ENCODE results near the gene KCNE5.
"Not testable (repeated sequence)": the region's sequence is repeated elsewhere in the genome, so short reads cannot be mapped to it uniquely, and the experiment has no call there.

KCNE5 gene

GRCh38 chrX:109624641-109625616, at the start of gene KCNE5:
TSS of gene KCNE5 (minus strand) at chrX:109625172. CDS start at chrX:109625020, 152 bp downstream.
- DNase-seq = no peak

- DNase-seq = no peak
Measured at GRCh38 chrX:109672239-109672638, 47.3 kb upstream of the KCNE5 start.

GRCh38 chrX:109671170-109671569, 46.2 kb upstream of the KCNE5 start:
- DNase-seq = not testable (repeated sequence)

GRCh38 chrX:109667986-109668385, 43.0 kb upstream of the KCNE5 start:
- DNase-seq = no peak

- DNase-seq = no peak
Measured at GRCh38 chrX:109660435-109661143, 35.6 kb upstream of the KCNE5 start.

- DNase-seq = no peak
Measured at GRCh38 chrX:109658391-109658790, 33.4 kb upstream of the KCNE5 start.

GRCh38 chrX:109657364-109657763, 32.4 kb upstream of the KCNE5 start:
- DNase-seq = not testable (repeated sequence)

- DNase-seq = no peak
Measured at GRCh38 chrX:109656774-109657173, 31.8 kb upstream of the KCNE5 start.

- no peak for DNase-seq
Measured at GRCh38 chrX:109655502-109656201, 30.7 kb upstream of the KCNE5 start.

- no peak for DNase-seq
Measured at GRCh38 chrX:109654516-109655109, 29.6 kb upstream of the KCNE5 start.

GRCh38 chrX:109644671-109645070, 19.7 kb upstream of the KCNE5 start:
- not testable (repeated sequence) for DNase-seq

GRCh38 chrX:109643687-109644086, 18.7 kb upstream of the KCNE5 start:
- no peak for DNase-seq

- no peak for DNase-seq
Measured at GRCh38 chrX:109638158-109638557, 13.2 kb upstream of the KCNE5 start.

GRCh38 chrX:109637477-109637876, 12.5 kb upstream of the KCNE5 start:
- not testable (repeated sequence) for DNase-seq

GRCh38 chrX:109635146-109635545, 10.2 kb upstream of the KCNE5 start:
- no peak for DNase-seq

- no peak for DNase-seq
Measured at GRCh38 chrX:109632906-109633504, 8.0 kb upstream of the KCNE5 start.

- DNase-seq = no peak
Measured at GRCh38 chrX:109629310-109629709, 4.3 kb upstream of the KCNE5 start.

GRCh38 chrX:109626637-109627036, 1.7 kb upstream of the KCNE5 start:
- no peak for DNase-seq

GRCh38 chrX:109623997-109624396, 975 bp downstream of the KCNE5 start:
- no peak for DNase-seq

GRCh38 chrX:109622270-109622669, 2.7 kb downstream of the KCNE5 start:
- no peak for DNase-seq

- no peak for DNase-seq
Measured at GRCh38 chrX:109619771-109620170, 5.2 kb downstream of the KCNE5 start.

GRCh38 chrX:109614951-109615350, 10.0 kb downstream of the KCNE5 start:
- DNase-seq = no peak
